Panc1 (cell line): ENCODE measurements around the gene HS6ST3. TPM values are rescaled to one million over a fixed set of nuclear protein-coding genes. Genes with fewer than 3 reads are reported as not detected.

Experiments
- ATAC-seq: fragments of 200-7000 bp; cut with Tn5 transposase; 2 replicates; pipeline ENCODE4 v1.9.1; 2020; ENCODE audit warnings: mild to moderate bottlenecking, moderate library complexity
- BruUV-seq: library from RNA; stranded (reverse); fragments of 400-500 nt; replicated peaks from 2 replicates; lab custom pipeline; 2021; lab: Mats Ljungman, UMichigan
- CTCF ChIA-PET: fragments of 300-600 bp; sonication (Branson Sonifier 250); formaldehyde crosslinking; loops from one replicate; lab custom pipeline; 2022; ENCODE audit warnings: antibody characterized with exemption; lab: Charles Lee
- POLR2A ChIA-PET: fragments of 300-600 bp; sonication (Branson Sonifier 250); formaldehyde crosslinking; loops from one replicate; lab custom pipeline; 2022; ENCODE audit warnings: antibody characterized with exemption; lab: Charles Lee
- DNase-seq: peaks from one replicate; pipeline ENCODE4 v3.0.0-alpha.2; 2010; ENCODE audit warnings: low read depth, low spot score
- H3K27ac ChIP-seq: 2 replicates; pipeline ENCODE4 v1.5.1; 2011; ENCODE audit warnings: mild to moderate bottlenecking, low read length, inconsistent platforms
- H3K27me3 ChIP-seq: fragments of 200-500 bp; sonication (Bioruptor generic); 2 replicates; pipeline ENCODE4 v1.6.0; 2014; ENCODE audit warnings: low read length, inconsistent platforms; ENCODE audit not compliant: control insufficient read depth, insufficient read depth
- H3K36me3 ChIP-seq: fragments of 200-500 bp; sonication (Bioruptor generic); 2 replicates; pipeline ENCODE4 v1.5.1; 2014; ENCODE audit warnings: inconsistent platforms, mild to moderate bottlenecking, low read length, moderate library complexity; ENCODE audit not compliant: control insufficient read depth, insufficient read depth
- H3K4me1 ChIP-seq: 2 replicates; pipeline ENCODE4 v1.5.1; 2011; ENCODE audit warnings: inconsistent platforms, mild to moderate bottlenecking, low read length, moderate library complexity; ENCODE audit not compliant: control insufficient read depth, insufficient read depth
- H3K4me3 ChIP-seq, 2 experiments: 2 replicates each; pipeline ENCODE4 v1.5.1; 2011 to 2012; ENCODE audit warnings: low read depth in 2 of 2, low read length in 2 of 2, mild to moderate bottlenecking in 2 of 2, inconsistent platforms in 1 of 2, moderate library complexity in 1 of 2
- H3K9me3 ChIP-seq: fragments of 200-500 bp; sonication (Bioruptor generic); 2 replicates; pipeline ENCODE4 v1.5.1; 2014; ENCODE audit warnings: low read depth, mild to moderate bottlenecking, inconsistent platforms, low read length, moderate library complexity; ENCODE audit not compliant: control insufficient read depth, insufficient read depth
- CTCF ChIP-seq: fragments of 450-650 bp; IDR thresholded peaks from 2 replicates; pipeline ENCODE4 v1.5.1; 2017; ENCODE audit warnings: mild to moderate bottlenecking
- POLR2AphosphoS5 ChIP-seq: IDR thresholded peaks from 2 replicates; pipeline ENCODE4 v1.6.1; 2012; ENCODE audit warnings: mild to moderate bottlenecking, low read depth, low read length, moderate library complexity
- REST ChIP-seq, 2 experiments: IDR thresholded peaks; 2 replicates each; pipeline ENCODE4 v1.6.1; 2011 to 2012; ENCODE audit warnings: low read depth in 2 of 2, control low read depth in 1 of 2, low read length in 1 of 2, mild to moderate bottlenecking in 1 of 2, moderate library complexity in 1 of 2; ENCODE audit not compliant: insufficient read depth in 1 of 2
- SIN3A ChIP-seq: IDR thresholded peaks from 2 replicates; pipeline ENCODE4 v1.6.1; 2012; ENCODE audit warnings: low read depth, mild to moderate bottlenecking, low read length, moderate library complexity, borderline replicate concordance; ENCODE audit not compliant: insufficient read depth
- TCF7L2 ChIP-seq: IDR thresholded peaks from 2 replicates; pipeline ENCODE4 v1.6.1; 2011; ENCODE audit warnings: mild to moderate bottlenecking, low read depth, low read length, inconsistent platforms
- in situ Hi-C: cut with HindIII; loops from 2 replicates; pipeline ENCODE4 v1.10.0; 2016; ENCODE audit warnings: low sequenced_read_pairs, low pct_unique_long_range_greater_than_20kb
- intact Hi-C: fragments of 100-400 bp; cut with micrococcal nuclease; formaldehyde crosslinking; loops from one replicate; pipeline ENCODE4 v1.10.0; 2022; ENCODE audit not compliant: unreplicated experiment
- total RNA-seq: library from RNA; stranded (reverse); gene quantifications from one replicate; pipeline ENCODE4 v1.2.1, GENCODE V29; 2021; ENCODE audit not compliant: unreplicated experiment

The HS6ST3 gene
- total RNA-seq, 1 experiment from 2014 or later = 0.13 TPM

GRCh38 chr13:96744367-96745331 is 654.7 kb downstream of the HS6ST3 start:
- CTCF ChIA-PET = no interaction called here
- BruUV-seq = no TSS peak
- in situ Hi-C loops = no loop called here

GRCh38 chr13:96746886-96747285 is 657.0 kb downstream of the HS6ST3 start:
- Histone ChIP-seq H3K27ac (no peak overlapping the region), H3K27me3 (no peaks in the 10 kb centered on the region), H3K9me3 (no peaks in the 10 kb centered on the region), H3K4me3 (no peak overlapping the region), H3K36me3 (no peaks in the 10 kb centered on the region), H3K4me1 (no peaks in the 10 kb centered on the region)
- ChIA-PET CTCF (no interaction called here), POLR2A (no interaction called here)
- in situ Hi-C loops = no loop called here
- BruUV-seq = no TSS peak
- no peak for ATAC-seq
- DNase-seq = no peak
- intact Hi-C loops = no loop called here
- no peak for TF ChIP-seq REST (IDR thresholded peaks at IDR 0.05; ENCODE audit: insufficient read depth in 1 of 2, low read depth in 2 of 2, low read length in 1 of 2)
- TF ChIP-seq TCF7L2 = no peak
- no peak for TF ChIP-seq POLR2AphosphoS5
- no peak for TF ChIP-seq CTCF

More at GRCh38 chr13:96744367-96745331, 654.7 kb downstream of the HS6ST3 start:
- Histone ChIP-seq H3K27ac (no peak overlapping the region), H3K4me3 (no peak overlapping the region), H3K9me3 (no peaks in the 10 kb centered on the region), H3K27me3 (no peaks in the 10 kb centered on the region), H3K4me1 (no peaks in the 10 kb centered on the region), H3K36me3 (no peaks in the 10 kb centered on the region)
- POLR2A ChIA-PET = no interaction called here
- intact Hi-C loops = no loop called here
- TF ChIP-seq TCF7L2 (no peak), CTCF (no peak), SIN3A (no peak), REST (IDR thresholded peaks at IDR 0.05; ENCODE audit: insufficient read depth in 1 of 2, low read depth in 2 of 2, low read length in 1 of 2) (no peak), POLR2AphosphoS5 (no peak)
- DNase-seq (no peak), ATAC-seq (no peak)
